Endodermal cell (in vitro differentiated cells): ENCODE data around the gene YY2. TPM values are rescaled to one million over a fixed set of nuclear protein-coding genes. Genes with fewer than 3 reads are reported as not detected.

Source experiments
- DNase-seq: peaks from one replicate; pipeline ENCODE4 v3.0.0-alpha.2; 2017
- H3K27ac ChIP-seq: 2 replicates; pipeline ENCODE4 v1.5.1; 2013; ENCODE audit warnings: mild to moderate bottlenecking, low read depth, low read length, moderate library complexity
- H3K27me3 ChIP-seq: 2 replicates; pipeline ENCODE4 v1.6.1; 2013; ENCODE audit warnings: mild to moderate bottlenecking, low read length, moderate library complexity; ENCODE audit not compliant: insufficient read depth, control insufficient read depth, poor library complexity, severe bottlenecking
- H3K36me3 ChIP-seq: 2 replicates; pipeline ENCODE4 v1.7.0; 2013; ENCODE audit warnings: mild to moderate bottlenecking, low read length, moderate library complexity; ENCODE audit not compliant: control insufficient read depth, insufficient read depth
- H3K4me1 ChIP-seq: one replicate; pipeline ENCODE4 v1.7.0; 2013; ENCODE audit warnings: low read length; ENCODE audit not compliant: control insufficient read depth, insufficient read depth
- H3K4me3 ChIP-seq: 2 replicates; pipeline ENCODE4 v1.5.1; 2013; ENCODE audit warnings: mild to moderate bottlenecking, low read length, moderate library complexity
- H3K9ac ChIP-seq: 2 replicates; pipeline ENCODE4 v1.6.1; 2013; ENCODE audit warnings: mild to moderate bottlenecking, low read length, moderate library complexity; ENCODE audit not compliant: poor library complexity, severe bottlenecking; ENCODE audit errors: extremely low read depth
- H3K9me3 ChIP-seq: 2 replicates; pipeline ENCODE4 v1.6.1; 2013; ENCODE audit warnings: mild to moderate bottlenecking, low read length, moderate library complexity; ENCODE audit not compliant: control insufficient read depth
- H3K27ac Mint-ChIP-seq: 2 replicates; pipeline ENCODE4 v1.8.0; 2020; ENCODE audit warnings: mixed read lengths
- H3K27me3 Mint-ChIP-seq: 2 replicates; pipeline ENCODE4 v1.8.0; 2021; ENCODE audit warnings: mild to moderate bottlenecking, mixed read lengths; ENCODE audit not compliant: insufficient read depth
- H3K36me3 Mint-ChIP-seq: 2 replicates; pipeline ENCODE4 v1.8.0; 2020; ENCODE audit warnings: low read depth, mixed read lengths
- H3K4me1 Mint-ChIP-seq: 2 replicates; pipeline ENCODE4 v1.8.0; 2020; ENCODE audit warnings: mixed read lengths
- H3K4me3 Mint-ChIP-seq: 2 replicates; pipeline ENCODE4 v1.8.0; 2020; ENCODE audit warnings: mild to moderate bottlenecking, moderate library complexity, mixed read lengths
- H3K9me3 Mint-ChIP-seq: 2 replicates; pipeline ENCODE4 v1.8.0; 2020; ENCODE audit warnings: mild to moderate bottlenecking, mixed read lengths
- WGBS, 2 experiments: methylation state at CpG; one replicate each; pipeline versions ENCODE4 v1.1.5 to v1.1.7; 2013; ENCODE audit warnings: missing lambda C conversion rate in 2 of 2, mixed read lengths in 1 of 2; ENCODE audit not compliant: insufficient coverage in 1 of 2, insufficient read length in 1 of 2; 5-methylcytosine and 5-hydroxymethylcytosine counted together
- long read RNA-seq, 4 experiments: library from polyadenylated mRNA in 2 of 4; library from RNA in 1 of 4; library from capped mRNA in 1 of 4; stranded (forward) in 3 of 4; unstranded in 1 of 4; transcript quantifications; one replicate each; pipeline ENCODE4 v2.0.0, GENCODE V29; 2020 to 2021; ENCODE audit warnings: inconsistent platforms in 1 of 4
- polyA plus RNA-seq, 2 experiments: library from polyadenylated mRNA; stranded (reverse); fragments of 50-300 nt; gene quantifications; one replicate each; pipeline ENCODE4 v1.2.3, GENCODE V29; 2013
- total RNA-seq, 2 donors: library from RNA; stranded (reverse); fragmentation: NEBNext Ultra II Directional in 1 of 2; extraction: Animal tissue kit (Norgen Biotek cat#: 25700) in 1 of 2; gene quantifications; 2 replicates in 1 of 2; 3 replicates in 1 of 2; pipeline ENCODE4 v1.2.1, GENCODE V29; 2021
- TF ChIP-seq, protein P1 (sequence below): fragments of 200-600 bp; sonication (generic); conservative IDR thresholded peaks from 2 replicates; pipeline ENCODE4 v1.5.0; 2021; ENCODE audit warnings: antibody characterized with exemption, mild to moderate bottlenecking

YY2 gene
- total RNA-seq: 1 to 10 TPM; 1.4 to 1.9 TPM
- polyA plus RNA-seq (2013, experiment 1 of 2): 0.93 TPM
- 0.91 TPM for polyA plus RNA-seq (2013, experiment 2 of 2)
- long read RNA-seq, experiment 1: 0 reads
- long read RNA-seq, experiment 2: 0 reads
- long read RNA-seq, experiment 3: 0 reads
- long read RNA-seq, experiment 4: 0 reads

DNA sequence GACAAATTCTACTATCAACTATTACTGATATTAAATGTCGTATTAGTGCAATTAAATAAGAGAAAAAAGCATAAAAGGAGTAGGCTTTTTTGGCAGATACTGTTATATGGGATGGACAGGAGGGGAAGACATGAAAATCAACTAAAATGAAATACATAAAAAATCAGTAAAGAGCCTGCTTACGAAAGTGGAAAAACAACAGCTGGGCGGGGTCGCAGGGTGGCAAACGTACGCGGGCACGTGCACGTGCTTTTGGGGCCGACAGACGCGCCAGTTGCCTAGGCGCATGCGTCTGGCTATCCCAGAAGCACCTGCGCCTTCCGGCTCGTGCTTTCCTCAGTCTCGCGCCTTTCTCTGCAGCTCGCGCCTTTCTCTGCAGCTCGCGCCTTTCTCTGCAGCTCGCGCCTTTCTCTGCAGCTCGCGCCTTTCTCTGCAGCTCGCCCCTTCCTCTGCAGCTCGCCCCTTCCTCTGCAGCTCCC is at the start of gene YY2:
Gene YY2 (plus strand): TSS at position 51 of the 479 bp plus-strand sequence. CDS start 498 bp downstream, outside the sequence.
- Mint-ChIP-seq H3K27me3 (no peaks in the 10 kb centered on the region), H3K4me3 (no peak within 1 kb of the TSS), H3K9me3 (peaks cover 5% of the 10 kb centered on the region), H3K36me3 (peaks cover 36% of the 10 kb centered on the region), H3K4me1 (no peaks in the 10 kb centered on the region), H3K27ac (no peak within 1 kb of the TSS)
- no peaks in the 10 kb centered on the region for H3K9me3 ChIP-seq
- no peak within 1 kb of the TSS for H3K9ac ChIP-seq
- H3K27ac ChIP-seq: no peak within 1 kb of the TSS
- H3K4me1 ChIP-seq: no peaks in the 10 kb centered on the region
- no peaks in the 10 kb centered on the region for H3K27me3 ChIP-seq
- H3K4me3 ChIP-seq: no peak within 1 kb of the TSS
- H3K36me3 ChIP-seq: peaks cover 15% of the 10 kb centered on the region
- DNase-seq: no peak
- TF ChIP-seq, protein P1, sequence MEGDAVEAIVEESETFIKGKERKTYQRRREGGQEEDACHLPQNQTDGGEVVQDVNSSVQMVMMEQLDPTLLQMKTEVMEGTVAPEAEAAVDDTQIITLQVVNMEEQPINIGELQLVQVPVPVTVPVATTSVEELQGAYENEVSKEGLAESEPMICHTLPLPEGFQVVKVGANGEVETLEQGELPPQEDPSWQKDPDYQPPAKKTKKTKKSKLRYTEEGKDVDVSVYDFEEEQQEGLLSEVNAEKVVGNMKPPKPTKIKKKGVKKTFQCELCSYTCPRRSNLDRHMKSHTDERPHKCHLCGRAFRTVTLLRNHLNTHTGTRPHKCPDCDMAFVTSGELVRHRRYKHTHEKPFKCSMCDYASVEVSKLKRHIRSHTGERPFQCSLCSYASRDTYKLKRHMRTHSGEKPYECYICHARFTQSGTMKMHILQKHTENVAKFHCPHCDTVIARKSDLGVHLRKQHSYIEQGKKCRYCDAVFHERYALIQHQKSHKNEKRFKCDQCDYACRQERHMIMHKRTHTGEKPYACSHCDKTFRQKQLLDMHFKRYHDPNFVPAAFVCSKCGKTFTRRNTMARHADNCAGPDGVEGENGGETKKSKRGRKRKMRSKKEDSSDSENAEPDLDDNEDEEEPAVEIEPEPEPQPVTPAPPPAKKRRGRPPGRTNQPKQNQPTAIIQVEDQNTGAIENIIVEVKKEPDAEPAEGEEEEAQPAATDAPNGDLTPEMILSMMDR: no peak
- WGBS, 2 experiments: 92 to 97% methylated on average over 21 to 28 of the region's 29 CpGs

DNA sequence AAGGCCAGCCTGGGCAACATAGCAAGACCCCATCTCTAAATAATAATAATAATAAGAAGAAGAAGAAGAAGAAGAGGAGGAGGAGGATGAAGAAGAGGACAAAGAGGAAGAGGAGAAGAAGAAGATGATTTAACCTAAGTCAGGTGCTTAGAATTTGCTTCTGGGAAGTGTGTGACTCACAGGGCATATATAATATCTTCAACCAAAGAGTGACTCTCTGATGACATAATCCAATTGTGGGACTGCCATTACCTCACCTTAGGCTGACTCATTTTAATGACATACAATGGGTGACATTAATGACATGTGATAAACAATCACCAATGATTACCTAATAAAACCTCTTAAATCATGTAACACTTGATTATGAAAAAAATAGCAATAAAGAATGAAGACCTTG is 49.1 kb upstream of the YY2 start:
- peaks cover 6% of the 10 kb centered on the region for H3K4me1 Mint-ChIP-seq
- TF ChIP-seq, protein P1: no peak
- no peaks in the 10 kb centered on the region for H3K4me1 ChIP-seq
- peaks cover 3% of the 10 kb centered on the region for H3K36me3 Mint-ChIP-seq
- no peak overlapping the region for H3K4me3 ChIP-seq
- no peaks in the 10 kb centered on the region for H3K36me3 ChIP-seq
- H3K27me3 Mint-ChIP-seq: no peaks in the 10 kb centered on the region
- H3K27ac Mint-ChIP-seq: no peak overlapping the region
- DNase-seq: no peak
- H3K9ac ChIP-seq: no peak overlapping the region
- H3K9me3 ChIP-seq: peaks cover 6% of the 10 kb centered on the region
- H3K4me3 Mint-ChIP-seq: no peak overlapping the region
- no peaks in the 10 kb centered on the region for H3K27me3 ChIP-seq
- H3K27ac ChIP-seq: no peak overlapping the region
- H3K9me3 Mint-ChIP-seq: peaks cover 24% of the 10 kb centered on the region

DNA sequence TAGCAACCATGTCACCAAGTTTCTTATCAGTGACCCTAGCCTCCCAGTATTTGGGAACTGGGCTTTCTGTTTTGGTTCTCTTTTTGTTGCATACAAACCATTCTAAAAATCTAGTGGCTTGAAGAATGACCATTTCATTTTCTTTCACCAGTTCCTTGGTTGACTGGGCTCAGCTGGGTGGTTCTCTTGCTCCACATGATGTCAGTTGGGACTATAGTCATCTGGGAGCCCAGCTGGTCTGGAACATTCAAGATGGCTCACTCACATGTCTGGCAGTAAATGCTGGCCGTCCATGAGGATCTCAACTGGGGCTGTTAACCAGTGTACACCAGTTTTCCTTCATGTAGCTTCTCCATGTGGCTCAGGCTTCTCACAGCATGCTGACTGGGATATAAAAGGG is 44.0 kb upstream of the YY2 start:
- peaks cover 40% of the 10 kb centered on the region for H3K4me1 Mint-ChIP-seq
- peaks cover 27% of the 10 kb centered on the region for H3K9me3 Mint-ChIP-seq
- 76% methylated on average over 1 of the region's 1 CpG; no CpG with 5 or more reads in 1 of the 2 experiments for WGBS, 2 experiments
- Histone ChIP-seq H3K27ac (no peak overlapping the region), H3K9me3 (peaks cover 9% of the 10 kb centered on the region), H3K4me3 (no peak overlapping the region), H3K4me1 (peaks cover 9% of the 10 kb centered on the region), H3K36me3 (no peaks in the 10 kb centered on the region), H3K27me3 (no peaks in the 10 kb centered on the region), H3K9ac (no peak overlapping the region)
- H3K27ac Mint-ChIP-seq: peak overlapping the region; percentile 10
- H3K36me3 Mint-ChIP-seq: peaks cover 3% of the 10 kb centered on the region
- H3K4me3 Mint-ChIP-seq: no peak overlapping the region
- TF ChIP-seq, protein P1: no peak
- H3K27me3 Mint-ChIP-seq: peaks cover 3% of the 10 kb centered on the region
- DNase-seq: no peak
